ENCODE data around the gene FOXS1.

FOXS1 gene

GRCh38 chr20:31860390-31861134 lies 15.2 kb upstream of the FOXS1 start:
- DNase-seq, result peak in 2 of 3 experiments; percentile 41 to 60

GRCh38 chr20:31859998-31860380 lies 14.6 kb upstream of the FOXS1 start:
- DNase-seq, result no peak

GRCh38 chr20:31859266-31859997 lies 14.0 kb upstream of the FOXS1 start:
- DNase-seq, result no peak

GRCh38 chr20:31858760-31859083 lies 13.3 kb upstream of the FOXS1 start:
- DNase-seq, result no peak

GRCh38 chr20:31857861-31858759 lies 12.7 kb upstream of the FOXS1 start:
- DNase-seq, result no peak

- no peak for DNase-seq
Observed at GRCh38 chr20:31856516-31856915, 11.1 kb upstream of the FOXS1 start.

GRCh38 chr20:31853481-31853880 lies 8.1 kb upstream of the FOXS1 start:
- DNase-seq, result no peak

- DNase-seq, result no peak
Observed at GRCh38 chr20:31851240-31851955, 6.0 kb upstream of the FOXS1 start.

GRCh38 chr20:31849306-31849930 lies 4.0 kb upstream of the FOXS1 start:
- DNase-seq, result peak; percentile 68 to 86 (median 84)

- DNase-seq, result no peak
Observed at GRCh38 chr20:31848088-31848999, 2.9 kb upstream of the FOXS1 start.

- no peak for DNase-seq
Observed at GRCh38 chr20:31846793-31847138, 1.4 kb upstream of the FOXS1 start.

- no peak for DNase-seq
Observed at GRCh38 chr20:31844737-31845299, 586 bp downstream of the FOXS1 start.

- no peak for DNase-seq
Observed at GRCh38 chr20:31843881-31844280, 1.5 kb downstream of the FOXS1 start.

- no peak for DNase-seq
Observed at GRCh38 chr20:31843288-31843687, 2.1 kb downstream of the FOXS1 start.

GRCh38 chr20:31842471-31843157 lies 2.8 kb downstream of the FOXS1 start:
- DNase-seq, result no peak

- DNase-seq, result no peak
Observed at GRCh38 chr20:31841928-31842327, 3.5 kb downstream of the FOXS1 start.

- no peak for DNase-seq
Observed at GRCh38 chr20:31840906-31841816, 4.2 kb downstream of the FOXS1 start.

- no peak for DNase-seq
Observed at GRCh38 chr20:31839782-31840487, 5.5 kb downstream of the FOXS1 start.
